Stimulated activated CD4-positive, alpha-beta T cell treated with anti-CD3 and anti-CD28 coated beads, TNF-alpha, amount 100 ng/mL, for 48 hours (primary cell): ENCODE measurements around the gene MXD4.
"Not testable (repeated sequence)": the region's sequence is repeated elsewhere in the genome, so short reads cannot be mapped to it uniquely, and the experiment has no call there.

Experiments
- DNase-seq, 3 donors: peaks; one replicate each; pipeline ENCODE4 v3.0.0-alpha.2; 2020; ENCODE audit warnings: low read depth in 3 of 3

Gene MXD4

GRCh38 chr4:2221378-2221777 lies 40.5 kb downstream of the MXD4 start:
- DNase-seq = not testable (repeated sequence)

- DNase-seq = peak; percentile 48 to 78 (median 58)
These were observed 41.8 kb downstream of the MXD4 start for GRCh38 chr4:2220016-2220630.

- DNase-seq = no peak
These were observed 42.6 kb downstream of the MXD4 start for GRCh38 chr4:2219233-2219760.

- DNase-seq = no peak
These were observed 43.5 kb downstream of the MXD4 start for GRCh38 chr4:2218436-2218835.

GRCh38 chr4:2217726-2218125 lies 44.2 kb downstream of the MXD4 start:
- no peak for DNase-seq

- DNase-seq = no peak
These were observed 49.1 kb downstream of the MXD4 start for GRCh38 chr4:2212831-2213230.

- DNase-seq = not testable (repeated sequence)
These were observed 59.1 kb downstream of the MXD4 start for GRCh38 chr4:2202789-2203188.
